GM23248 (cell line): ENCODE measurements around the gene TASOR. TPM values are rescaled to one million over a fixed set of nuclear protein-coding genes. Genes with fewer than 3 reads are reported as not detected.

ENCODE experiments used
- DNase-seq: peaks from one replicate; pipeline ENCODE4 v3.0.0-alpha.2; 2015
- H2AFZ ChIP-seq: fragments of 200-600 bp; sonication (generic); 2 replicates; pipeline ENCODE4 v1.6.1; 2016; ENCODE audit warnings: antibody characterized with exemption
- H3F3A ChIP-seq: fragments of 200-600 bp; sonication (generic); 2 replicates; pipeline ENCODE4 v1.6.1; 2016; ENCODE audit warnings: mild to moderate bottlenecking, antibody characterized with exemption, mixed run types; ENCODE audit not compliant: insufficient read depth
- H3K27ac ChIP-seq: fragments of 200-600 bp; sonication (generic); 2 replicates; pipeline ENCODE4 v1.5.1; 2016; ENCODE audit warnings: mild to moderate bottlenecking
- H3K27me3 ChIP-seq: fragments of 200-600 bp; sonication (generic); replicated peaks from 2 replicates; pipeline ENCODE4 v1.6.1; 2016; ENCODE audit warnings: mild to moderate bottlenecking; ENCODE audit not compliant: insufficient read depth
- H3K36me3 ChIP-seq: fragments of 200-600 bp; sonication (generic); 2 replicates; pipeline ENCODE4 v1.6.1; 2016; ENCODE audit warnings: low read depth, mild to moderate bottlenecking
- H3K4me1 ChIP-seq: fragments of 200-600 bp; sonication (generic); 2 replicates; pipeline ENCODE4 v1.6.1; 2016; ENCODE audit warnings: mild to moderate bottlenecking; ENCODE audit not compliant: insufficient read depth
- H3K4me2 ChIP-seq: fragments of 200-600 bp; sonication (generic); one replicate; pipeline ENCODE4 v1.6.1; 2016; ENCODE audit warnings: mild to moderate bottlenecking; ENCODE audit not compliant: unreplicated experiment
- H3K4me3 ChIP-seq: fragments of 200-600 bp; sonication (generic); 2 replicates; pipeline ENCODE4 v1.5.1; 2016; ENCODE audit warnings: mild to moderate bottlenecking
- H3K79me2 ChIP-seq: fragments of 200-600 bp; sonication (generic); 2 replicates; pipeline ENCODE4 v1.6.1; 2016; ENCODE audit warnings: mild to moderate bottlenecking; ENCODE audit not compliant: insufficient read depth
- H3K9ac ChIP-seq: fragments of 200-600 bp; sonication (generic); 2 replicates; pipeline ENCODE4 v1.6.1; 2016; ENCODE audit warnings: mild to moderate bottlenecking
- H3K9me2 ChIP-seq: fragments of 200-600 bp; sonication (generic); 2 replicates; pipeline ENCODE4 v1.6.1; 2016; ENCODE audit warnings: mixed run types, mild to moderate bottlenecking, moderate library complexity; ENCODE audit not compliant: insufficient read depth
- H3K9me3 ChIP-seq: fragments of 200-600 bp; sonication (generic); one replicate; pipeline ENCODE4 v1.6.1; 2017; ENCODE audit warnings: low read depth
- H4K20me1 ChIP-seq: fragments of 200-600 bp; sonication (generic); 2 replicates; pipeline ENCODE4 v1.6.0; 2016; ENCODE audit not compliant: insufficient read depth
- EZH2 ChIP-seq: fragments of 200-600 bp; sonication (generic); IDR thresholded peaks from 2 replicates; pipeline ENCODE4 v1.6.1; 2018; ENCODE audit warnings: antibody characterized with exemption, mild to moderate bottlenecking; ENCODE audit not compliant: insufficient read depth, poor library complexity, severe bottlenecking
- EZH2phosphoT487 ChIP-seq: fragments of 200-600 bp; sonication (generic); IDR thresholded peaks from 2 replicates; pipeline ENCODE4 v1.6.1; 2018; ENCODE audit warnings: antibody characterized with exemption, moderate library complexity, mild to moderate bottlenecking, low read depth; ENCODE audit not compliant: insufficient read depth
- WGBS, 2 experiments: methylation state at CpG; one replicate each; pipeline ENCODE4 v1.1.6; 2015 to 2017; ENCODE audit warnings: low lambda C conversion rate in 2 of 2, low coverage in 1 of 2; ENCODE audit errors: missing lambda C conversion rate in 2 of 2; 5-methylcytosine and 5-hydroxymethylcytosine counted together
- in situ Hi-C: fragments of 300-500 bp; cut with MboI; formaldehyde crosslinking; loops from 2 replicates; pipeline ENCODE4 v1.15.0; 2020
- polyA plus RNA-seq: library from polyadenylated mRNA; unstranded; fragments of >200 nt; fragmentation: Nextera tagmentation; extraction: Ambion mirVana; gene quantifications from 2 replicates; pipeline ENCODE4 v1.2.1, GENCODE V29; 2016
- total RNA-seq: library from RNA; depleted of rRNA; stranded (reverse); fragments of >200 nt; shearing (Covaris generic); gene quantifications from 2 replicates; pipeline ENCODE4 v1.2.3, GENCODE V29; 2014; rRNA removed

TASOR gene
- total and polyA plus RNA-seq, 2 experiments from 2014 or later, result 15.7 to 56.8 TPM

GRCh38 chr3:56654460-56654859 is 28.6 kb downstream of the TASOR start:
- Histone ChIP-seq H3K27ac (no peak overlapping the region), H2AFZ (no peak overlapping the region), H3K9me3 (no peaks in the 10 kb centered on the region), H3K9ac (no peak overlapping the region), H3K79me2 (peaks cover 92% of the 10 kb centered on the region), H3K36me3 (peaks cover 41% of the 10 kb centered on the region; the same call in 1 of the 2 replicates), H3K9me2 (no peaks in the 10 kb centered on the region), H3K4me1 (no peaks in the 10 kb centered on the region), H3F3A (peaks cover 8% of the 10 kb centered on the region; the same call in 1 of the 2 replicates), H3K4me2 (no peak overlapping the region), H3K4me3 (no peak overlapping the region), H4K20me1 (no peaks in the 10 kb centered on the region; the same call in 1 of the 2 replicates), H3K27me3 (no peaks in the 10 kb centered on the region)
- in situ Hi-C loops, result no loop called here
- no peak for DNase-seq
- whole genome bisulfite sequencing, 2 experiments, result 96 to 100% methylated on average over 1 of the region's 1 CpG
- TF ChIP-seq EZH2, result no peak
- TF ChIP-seq EZH2phosphoT487, result no peak

DNA sequence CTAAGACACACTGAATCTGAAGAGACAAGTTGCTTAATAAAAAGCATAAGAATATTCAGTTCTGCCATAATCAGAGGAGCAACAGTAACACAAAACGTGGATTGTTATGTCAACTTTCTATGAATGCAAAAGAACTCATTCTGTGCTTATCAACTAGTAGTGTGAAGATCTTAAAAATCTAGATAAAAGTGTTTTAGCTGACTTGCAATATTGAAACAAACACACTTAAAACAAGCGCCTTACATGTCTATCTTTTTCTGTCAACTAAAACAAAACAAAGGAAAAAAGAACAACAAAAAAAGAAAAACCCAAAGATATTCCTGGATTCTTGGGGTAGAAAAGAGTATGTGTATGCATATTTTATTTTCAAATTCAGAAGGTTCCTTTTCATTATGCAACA is 37.7 kb downstream of the TASOR start:
- Histone ChIP-seq H3K9ac (no peak overlapping the region), H3K79me2 (peaks cover 76% of the 10 kb centered on the region), H3K4me1 (no peaks in the 10 kb centered on the region), H3K9me2 (no peaks in the 10 kb centered on the region), H3K36me3 (peaks cover 40% of the 10 kb centered on the region), H3K4me3 (no peak overlapping the region), H4K20me1 (no peaks in the 10 kb centered on the region), H2AFZ (no peak overlapping the region), H3K9me3 (no peaks in the 10 kb centered on the region), H3K4me2 (no peak overlapping the region), H3F3A (no peaks in the 10 kb centered on the region), H3K27me3 (no peaks in the 10 kb centered on the region), H3K27ac (no peak overlapping the region)
- no peak for DNase-seq
- 97 to 98% methylated on average over 2 of the region's 2 CpGs for WGBS, 2 experiments
- in situ Hi-C loops, result no loop called here
- TF ChIP-seq EZH2 (no peak), EZH2phosphoT487 (no peak)

GRCh38 chr3:56633602-56634535 is 49.2 kb downstream of the TASOR start:
- no peak overlapping the region for H3K9ac ChIP-seq
- no peaks in the 10 kb centered on the region for H4K20me1 ChIP-seq
- no peaks in the 10 kb centered on the region for H3K9me2 ChIP-seq
- no peaks in the 10 kb centered on the region for H3K27me3 ChIP-seq
- peaks cover 40% of the 10 kb centered on the region for H3K36me3 ChIP-seq
- DNase-seq, result no peak
- no peaks in the 10 kb centered on the region for H3F3A ChIP-seq
- TF ChIP-seq EZH2phosphoT487 (no peak), EZH2 (no peak)
- WGBS, 2 experiments, result 86 to 90% methylated on average over 9 of the region's 9 CpGs
- H2AFZ ChIP-seq, result no peak overlapping the region
- H3K4me1 ChIP-seq, result no peaks in the 10 kb centered on the region
- in situ Hi-C loops, result no loop called here
- no peaks in the 10 kb centered on the region for H3K9me3 ChIP-seq
- no peaks in the 10 kb centered on the region for H3K79me2 ChIP-seq
- H3K4me2 ChIP-seq, result no peak overlapping the region
- no peak overlapping the region for H3K27ac ChIP-seq
- no peak overlapping the region for H3K4me3 ChIP-seq

Other genes starting within 250 kb of the TASOR start
- not detected in 2 replicates for gene ERC2, start 214.8 kb downstream of the TASOR start, total RNA-seq
- not detected in 2 replicates for gene ERC2, start 214.8 kb downstream of the TASOR start, polyA plus RNA-seq
- 8.2 and 13.2 TPM in 2 replicates for gene CCDC66, start 126.1 kb downstream of the TASOR start, total RNA-seq
- 9.2 and 12.0 TPM in 2 replicates for gene CCDC66, start 126.1 kb downstream of the TASOR start, polyA plus RNA-seq
- gene ARHGEF3, start 118.7 kb upstream of the TASOR start, total RNA-seq, result 1.1 and 3.0 TPM in 2 replicates
- gene ARHGEF3, start 118.7 kb upstream of the TASOR start, polyA plus RNA-seq, result 2.6 and 3.0 TPM in 2 replicates